Activated naive CD8-positive, alpha-beta T cell treated with anti-CD3 and anti-CD28 coated beads for 36 hours (primary cell): ENCODE data around the gene MFAP3. TPM values are rescaled to one million over a fixed set of nuclear protein-coding genes. Genes with fewer than 3 reads are reported as not detected.
"Not testable (repeated sequence)": the region's sequence is repeated elsewhere in the genome, so short reads cannot be mapped to it uniquely, and the experiment has no call there.

ENCODE experiments used
- DNase-seq: peaks from one replicate; pipeline ENCODE4 v3.0.0; 2021
- H3K27ac Mint-ChIP-seq: one replicate; pipeline ENCODE4 v1.8.0; 2022; ENCODE audit warnings: mild to moderate bottlenecking, moderate library complexity, mixed read lengths
- H3K27me3 Mint-ChIP-seq: one replicate; pipeline ENCODE4 v1.8.0; 2022; ENCODE audit warnings: mild to moderate bottlenecking, mixed read lengths
- H3K36me3 Mint-ChIP-seq: one replicate; pipeline ENCODE4 v1.8.0; 2021; ENCODE audit warnings: mild to moderate bottlenecking, mixed read lengths
- H3K4me1 Mint-ChIP-seq: one replicate; pipeline ENCODE4 v1.8.0; 2021; ENCODE audit warnings: mixed read lengths
- H3K4me3 Mint-ChIP-seq: one replicate; pipeline ENCODE4 v1.8.0; 2022; ENCODE audit warnings: mild to moderate bottlenecking, moderate library complexity, mixed read lengths
- H3K9me3 Mint-ChIP-seq: one replicate; pipeline ENCODE4 v1.8.0; 2022; ENCODE audit warnings: mixed read lengths
- total RNA-seq, 2 experiments: library from RNA; stranded (reverse); gene quantifications; one replicate each; pipeline ENCODE4 v1.2.3, GENCODE V29; 2021

Gene MFAP3
- total RNA-seq, 2 experiments from 2014 or later = 14.1 to 17.2 TPM

DNA sequence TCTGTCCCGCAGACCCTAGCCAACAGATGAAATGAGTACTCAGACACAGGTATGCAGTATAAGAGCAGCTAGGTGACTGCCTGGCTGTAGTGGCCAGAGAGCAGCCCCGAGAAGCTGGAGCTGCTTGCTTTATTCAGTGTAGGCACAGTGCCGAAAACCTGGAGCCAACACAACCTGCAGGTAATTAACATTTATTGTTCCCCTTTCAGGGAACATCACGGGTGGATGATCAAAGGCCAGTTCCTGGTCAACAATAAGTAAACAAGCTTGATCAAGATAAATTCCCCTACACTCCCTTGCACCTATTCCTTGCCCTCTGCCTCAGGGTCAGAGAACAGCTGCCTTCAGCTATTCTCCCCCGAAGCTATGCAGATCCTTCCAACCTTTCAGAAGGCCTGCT, 31.1 kb downstream of the MFAP3 start:
- peaks cover 18% of the 10 kb centered on the region for H3K4me1 Mint-ChIP-seq
- H3K4me3 Mint-ChIP-seq = not testable (repeated sequence)
- peaks cover 12% of the 10 kb centered on the region for H3K27me3 Mint-ChIP-seq

DNA sequence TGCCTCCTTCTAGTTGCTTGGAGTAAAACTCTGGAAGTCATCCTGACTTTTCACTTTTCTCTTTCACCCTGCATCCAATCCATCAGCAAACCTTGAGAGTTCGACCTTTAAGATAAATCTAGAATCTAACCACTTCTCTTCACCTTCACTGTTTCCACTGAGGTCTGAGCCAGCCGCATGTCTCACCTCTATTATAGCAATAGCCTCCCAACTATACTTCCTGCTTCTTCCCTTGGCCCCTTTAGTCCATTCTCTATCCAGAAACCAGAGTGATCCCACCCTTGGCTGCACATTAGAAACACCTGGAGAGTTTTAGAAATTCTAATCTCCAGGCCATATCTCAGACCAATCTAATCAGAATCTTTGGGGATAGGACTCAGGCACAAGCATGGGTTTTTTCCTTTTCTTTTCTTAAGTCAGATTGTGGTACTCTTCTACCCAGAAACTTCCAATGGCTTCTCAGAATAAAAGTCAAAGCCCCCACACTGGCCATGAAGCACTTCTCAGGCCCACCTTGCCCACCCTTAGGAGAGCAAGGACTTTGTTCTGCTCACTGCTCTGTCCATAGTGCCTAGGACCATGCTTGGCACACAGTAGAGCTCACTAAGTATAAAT, 33.1 kb downstream of the MFAP3 start:
- Mint-ChIP-seq H3K4me3 (peak overlapping the region; percentile 48), H3K36me3 (no peaks in the 10 kb centered on the region), H3K27ac (peak overlapping the region; percentile 65)

More for the DNA sequence above, 31.1 kb downstream of the MFAP3 start:
- H3K27ac Mint-ChIP-seq, DNase-seq, H3K9me3 Mint-ChIP-seq, H3K36me3 Mint-ChIP-seq: not testable (repeated sequence)

DNA sequence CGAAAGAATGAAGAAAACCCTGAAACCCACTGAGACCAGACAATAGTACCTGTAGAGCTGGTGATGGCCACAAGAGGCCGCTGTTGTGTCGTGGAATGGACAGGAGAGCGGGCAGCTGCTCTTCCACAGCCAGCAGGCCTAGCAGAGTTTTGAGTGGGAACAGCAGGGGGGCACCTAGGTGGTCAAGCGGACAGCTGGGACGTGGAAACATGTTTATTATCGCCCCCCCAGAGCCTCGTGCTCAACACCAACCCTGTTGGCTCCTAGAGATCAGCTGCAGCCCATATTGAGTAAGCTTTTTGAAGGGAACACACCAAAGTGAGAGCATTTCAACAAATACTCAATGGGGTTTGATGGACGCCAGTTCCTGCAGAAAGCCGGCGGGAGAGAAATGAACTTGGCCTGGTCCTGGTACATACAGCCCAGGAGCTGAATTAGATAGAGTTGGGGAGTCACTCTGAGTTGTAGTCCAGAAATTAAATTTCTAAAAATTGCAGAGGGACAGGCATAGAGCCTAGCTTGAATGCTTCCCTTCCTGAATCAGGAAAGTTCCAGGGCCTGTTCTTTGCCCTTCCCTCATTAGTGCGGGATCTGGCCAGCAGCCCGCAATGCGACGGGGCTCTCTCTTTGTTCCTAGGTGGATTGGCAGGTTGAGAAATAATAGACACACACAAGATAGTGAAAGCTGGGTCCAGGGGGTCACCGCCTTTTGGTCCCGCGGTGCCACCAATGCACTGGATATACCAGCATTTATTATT, 33.8 kb downstream of the MFAP3 start:
- H3K27me3 Mint-ChIP-seq = peaks cover 12% of the 10 kb centered on the region
- H3K4me1 Mint-ChIP-seq = peaks cover 26% of the 10 kb centered on the region
- peak; percentile 80 for DNase-seq
- no peaks in the 10 kb centered on the region for H3K36me3 Mint-ChIP-seq
- no peak overlapping the region for H3K4me3 Mint-ChIP-seq
- H3K27ac Mint-ChIP-seq = peak overlapping the region; percentile 65
- H3K9me3 Mint-ChIP-seq = no peaks in the 10 kb centered on the region

More for the DNA sequence above, 33.1 kb downstream of the MFAP3 start:
- DNase-seq = no peak
- peaks cover 12% of the 10 kb centered on the region for H3K27me3 Mint-ChIP-seq
- no peaks in the 10 kb centered on the region for H3K9me3 Mint-ChIP-seq
- peaks cover 26% of the 10 kb centered on the region for H3K4me1 Mint-ChIP-seq

DNA sequence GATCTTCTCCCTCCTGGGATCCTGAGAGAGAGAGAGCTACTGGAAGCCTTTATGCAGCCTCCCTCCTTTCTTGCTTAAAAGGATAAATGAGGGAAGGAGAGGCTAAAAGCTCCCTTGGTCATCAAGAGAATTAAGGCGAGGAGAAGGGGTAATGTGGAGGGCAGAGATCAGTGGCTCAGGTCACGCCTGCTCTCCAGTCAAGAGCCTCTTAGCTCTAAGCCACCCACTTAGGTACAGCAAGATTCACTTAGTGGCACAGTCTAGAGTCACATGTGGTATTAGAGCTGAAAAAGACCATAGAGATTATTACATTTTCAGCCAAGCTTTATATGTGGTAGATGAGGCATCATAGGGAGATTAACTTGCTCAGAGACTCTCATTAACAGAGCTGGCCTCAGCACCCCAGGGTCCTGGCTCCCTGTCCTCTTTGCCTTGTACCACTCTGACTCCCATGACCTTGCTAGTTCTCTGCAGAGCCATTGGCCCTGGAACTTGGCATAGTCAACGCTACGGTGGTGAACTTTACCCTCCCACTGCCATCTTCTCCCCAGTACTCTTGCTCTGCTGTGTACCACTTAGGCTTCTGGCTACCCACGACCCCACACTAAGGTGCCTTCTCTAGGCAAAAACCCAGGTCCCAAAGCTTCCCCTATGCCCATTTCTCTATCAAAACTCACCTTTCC, 37.6 kb downstream of the MFAP3 start:
- no peaks in the 10 kb centered on the region for H3K36me3 Mint-ChIP-seq
- no peak for DNase-seq
- peaks cover 26% of the 10 kb centered on the region for H3K4me1 Mint-ChIP-seq
- H3K4me3 Mint-ChIP-seq = no peak overlapping the region
- H3K27ac Mint-ChIP-seq = peak overlapping the region; percentile 82
- H3K9me3 Mint-ChIP-seq = no peaks in the 10 kb centered on the region
- H3K27me3 Mint-ChIP-seq = no peaks in the 10 kb centered on the region

DNA sequence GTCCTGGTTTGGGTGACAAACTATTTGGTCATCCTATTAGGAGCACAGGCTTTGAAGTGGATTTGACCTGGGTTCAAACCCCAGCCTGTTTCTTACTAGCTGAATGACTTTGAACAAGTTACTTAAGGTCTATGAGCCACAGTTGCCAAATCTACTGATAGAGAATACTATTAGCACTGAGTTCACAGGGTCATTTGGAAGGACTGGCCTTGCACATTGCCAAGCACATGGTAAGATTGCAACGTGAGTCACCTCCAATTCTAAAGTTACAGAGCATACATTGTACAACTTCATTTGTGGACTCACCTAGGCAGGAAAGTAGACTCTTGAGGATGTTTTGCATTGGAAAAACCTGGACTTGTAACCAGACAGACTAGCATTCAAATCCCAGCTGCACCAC, 38.9 kb downstream of the MFAP3 start:
- Mint-ChIP-seq H3K4me3 (no peak overlapping the region), H3K36me3 (no peaks in the 10 kb centered on the region), H3K4me1 (peaks cover 14% of the 10 kb centered on the region), H3K9me3 (no peaks in the 10 kb centered on the region), H3K27ac (no peak overlapping the region), H3K27me3 (no peaks in the 10 kb centered on the region)
- no peak for DNase-seq

DNA sequence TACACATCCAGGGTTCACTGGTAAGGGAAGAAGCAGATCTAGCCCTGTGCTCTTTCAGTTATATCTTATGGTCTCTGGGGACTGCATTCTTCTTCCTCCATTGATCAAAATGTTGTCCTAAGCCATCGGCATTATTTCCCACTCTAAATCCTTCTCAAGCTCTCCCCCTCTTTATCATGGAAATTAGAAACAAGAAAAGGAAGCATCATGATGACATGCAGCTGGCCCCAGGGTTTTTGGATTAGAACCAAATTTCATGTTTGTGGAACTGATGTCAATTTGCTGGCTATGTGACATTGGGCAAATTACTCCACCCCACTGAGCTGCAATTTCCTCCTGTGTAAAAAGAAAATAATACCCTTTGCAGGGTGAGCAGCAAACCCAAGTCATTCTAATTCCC, 39.5 kb downstream of the MFAP3 start:
- H3K27me3 Mint-ChIP-seq = no peaks in the 10 kb centered on the region
- H3K4me1 Mint-ChIP-seq = peaks cover 12% of the 10 kb centered on the region
- H3K4me3 Mint-ChIP-seq = no peak overlapping the region
- no peak overlapping the region for H3K27ac Mint-ChIP-seq
- no peak for DNase-seq
- H3K9me3 Mint-ChIP-seq = no peaks in the 10 kb centered on the region
- H3K36me3 Mint-ChIP-seq = no peaks in the 10 kb centered on the region

DNA sequence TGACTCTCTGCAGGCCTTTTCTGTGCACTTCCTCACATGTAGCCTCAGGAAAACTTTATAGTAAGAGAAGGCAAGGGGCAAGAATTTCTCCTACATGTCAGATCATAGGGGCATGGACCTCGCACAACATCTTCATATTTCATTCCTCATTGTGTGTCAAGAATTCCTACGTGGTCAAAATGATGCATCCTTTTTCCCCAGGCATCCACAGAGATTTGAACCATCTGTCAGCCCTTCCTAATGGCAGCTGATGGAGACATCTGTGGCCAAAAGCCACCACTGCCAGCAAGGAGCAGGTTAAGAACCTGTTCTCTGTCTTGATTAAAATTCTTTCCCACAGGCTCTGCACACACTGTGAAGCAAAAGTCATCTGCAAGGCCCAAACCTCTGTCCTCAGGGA, 42.5 kb downstream of the MFAP3 start:
- Mint-ChIP-seq H3K36me3 (no peaks in the 10 kb centered on the region), H3K9me3 (no peaks in the 10 kb centered on the region), H3K27me3 (no peaks in the 10 kb centered on the region), H3K27ac (no peak overlapping the region), H3K4me3 (no peak overlapping the region), H3K4me1 (peaks cover 4% of the 10 kb centered on the region)
- DNase-seq = no peak

DNA sequence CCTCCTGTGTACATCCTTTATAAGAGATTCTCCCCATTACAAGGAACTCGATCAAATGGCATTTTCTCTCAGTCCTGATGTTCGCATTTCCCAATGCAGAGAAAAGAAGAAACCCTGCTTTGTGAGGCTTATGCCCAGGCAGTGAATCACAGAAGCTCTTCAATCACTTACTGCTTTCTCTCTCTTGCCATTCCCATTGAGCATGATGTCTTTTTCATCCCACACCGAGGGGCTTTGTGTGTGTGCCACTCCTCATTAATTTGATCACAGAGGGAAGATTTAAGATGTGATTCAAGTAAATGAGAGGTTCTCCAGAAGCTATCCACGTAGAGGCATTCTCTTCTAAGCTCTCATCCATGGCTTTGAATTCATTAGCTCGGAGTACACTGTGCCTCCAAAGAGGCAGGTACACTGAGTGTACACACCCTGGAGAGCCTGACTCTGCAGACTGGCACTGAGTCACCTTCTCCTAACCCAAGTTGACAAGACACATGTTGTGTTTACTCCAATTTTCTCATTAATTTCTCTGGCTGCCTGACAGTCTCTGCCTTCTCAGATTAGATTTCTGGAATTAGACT, 45.4 kb downstream of the MFAP3 start:
- Mint-ChIP-seq H3K27me3 (no peaks in the 10 kb centered on the region), H3K4me3 (no peak overlapping the region), H3K27ac (no peak overlapping the region), H3K4me1 (peaks cover 4% of the 10 kb centered on the region), H3K36me3 (no peaks in the 10 kb centered on the region), H3K9me3 (no peaks in the 10 kb centered on the region)
- no peak for DNase-seq

DNA sequence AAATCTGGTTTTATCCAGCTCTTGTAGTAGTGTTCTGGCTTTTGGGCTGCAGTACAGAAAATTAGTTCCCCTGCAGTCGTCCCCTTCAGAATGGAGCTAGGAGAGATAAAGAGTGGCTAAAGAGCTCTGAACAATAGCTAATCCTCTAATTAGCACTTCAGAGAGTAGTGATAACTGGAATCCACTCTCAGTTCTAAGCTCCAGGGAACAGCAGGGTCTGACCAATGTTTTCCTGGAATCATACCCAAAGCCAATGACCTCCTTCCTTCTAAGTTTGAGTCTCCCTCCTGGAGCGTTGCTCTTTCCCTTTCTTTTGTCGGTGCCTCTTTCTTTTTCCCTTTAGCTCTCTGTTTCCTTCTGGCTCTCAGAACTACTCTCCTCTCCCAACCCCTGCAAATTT, 47.4 kb downstream of the MFAP3 start:
- Mint-ChIP-seq H3K36me3 (no peaks in the 10 kb centered on the region), H3K27me3 (no peaks in the 10 kb centered on the region), H3K27ac (no peak overlapping the region), H3K4me3 (no peak overlapping the region), H3K9me3 (no peaks in the 10 kb centered on the region), H3K4me1 (peaks cover 4% of the 10 kb centered on the region)
- DNase-seq = no peak

DNA sequence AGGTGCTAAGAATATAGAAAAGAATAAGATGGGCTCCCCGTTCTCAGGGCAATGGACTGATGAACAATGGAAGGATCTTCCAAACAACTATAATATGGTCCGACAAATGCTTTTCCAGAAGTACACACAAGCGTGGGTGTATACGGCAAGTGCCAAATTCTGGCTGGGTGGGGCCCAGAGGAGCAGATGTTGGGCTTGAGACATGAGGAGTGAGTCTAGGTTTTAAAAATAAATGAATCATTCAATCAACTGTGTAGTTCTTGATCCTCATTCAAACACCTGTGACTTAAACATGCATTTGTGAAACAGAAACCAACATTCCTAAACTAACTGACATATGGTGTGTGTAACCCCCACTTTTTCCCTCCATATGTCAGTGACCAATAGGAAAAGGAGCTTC, 47.9 kb downstream of the MFAP3 start:
- H3K4me1 Mint-ChIP-seq = peaks cover 4% of the 10 kb centered on the region
- no peaks in the 10 kb centered on the region for H3K36me3 Mint-ChIP-seq
- no peaks in the 10 kb centered on the region for H3K27me3 Mint-ChIP-seq
- no peak overlapping the region for H3K4me3 Mint-ChIP-seq
- no peak for DNase-seq
- H3K27ac Mint-ChIP-seq = no peak overlapping the region
- H3K9me3 Mint-ChIP-seq = no peaks in the 10 kb centered on the region

DNA sequence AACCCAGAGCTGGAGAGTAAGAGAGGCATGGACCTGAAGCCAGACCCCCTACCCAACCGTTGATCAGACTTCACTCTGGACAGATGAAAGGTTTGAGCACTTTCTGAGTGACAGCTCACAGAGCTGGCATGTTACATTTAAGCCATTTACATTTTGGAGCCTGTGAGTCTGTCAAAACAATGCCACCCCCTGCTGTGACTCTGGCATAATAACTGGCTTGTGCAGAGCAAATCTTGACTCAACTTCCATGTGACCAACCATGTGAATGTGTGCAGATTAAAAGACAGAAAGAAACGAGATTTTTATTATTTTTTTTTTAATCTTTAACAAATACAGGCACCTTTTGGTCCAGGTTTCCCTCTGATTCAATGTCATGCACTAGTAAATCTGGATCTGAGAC, 48.5 kb downstream of the MFAP3 start:
- Mint-ChIP-seq H3K4me3 (no peak overlapping the region), H3K4me1 (peaks cover 4% of the 10 kb centered on the region), H3K36me3 (no peaks in the 10 kb centered on the region), H3K9me3 (no peaks in the 10 kb centered on the region), H3K27ac (no peak overlapping the region), H3K27me3 (no peaks in the 10 kb centered on the region)
- no peak for DNase-seq

DNA sequence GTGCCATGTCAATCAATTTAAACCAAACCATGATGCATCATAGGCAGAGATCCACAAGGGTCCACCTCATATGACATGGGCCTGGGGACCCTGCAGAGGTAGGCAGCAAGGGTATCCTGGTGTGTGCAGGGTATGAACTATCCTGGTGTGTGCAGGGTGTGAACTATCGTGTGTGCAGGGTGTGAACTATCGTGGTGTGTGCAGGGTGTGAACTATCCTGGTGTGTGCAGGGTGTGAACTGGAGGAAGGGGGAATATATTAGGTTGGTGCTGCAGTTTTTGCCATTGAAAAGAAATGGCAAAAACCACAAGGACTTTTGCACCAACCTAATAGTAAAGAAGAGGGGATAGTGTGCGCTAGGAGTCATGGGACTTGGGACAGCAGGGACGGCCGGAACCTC, 50.0 kb downstream of the MFAP3 start:
- no peak for DNase-seq
- no peaks in the 10 kb centered on the region for H3K27me3 Mint-ChIP-seq
- no peaks in the 10 kb centered on the region for H3K9me3 Mint-ChIP-seq
- no peaks in the 10 kb centered on the region for H3K36me3 Mint-ChIP-seq
- no peak overlapping the region for H3K27ac Mint-ChIP-seq
- no peak overlapping the region for H3K4me3 Mint-ChIP-seq
- H3K4me1 Mint-ChIP-seq = peaks cover 4% of the 10 kb centered on the region

DNA sequence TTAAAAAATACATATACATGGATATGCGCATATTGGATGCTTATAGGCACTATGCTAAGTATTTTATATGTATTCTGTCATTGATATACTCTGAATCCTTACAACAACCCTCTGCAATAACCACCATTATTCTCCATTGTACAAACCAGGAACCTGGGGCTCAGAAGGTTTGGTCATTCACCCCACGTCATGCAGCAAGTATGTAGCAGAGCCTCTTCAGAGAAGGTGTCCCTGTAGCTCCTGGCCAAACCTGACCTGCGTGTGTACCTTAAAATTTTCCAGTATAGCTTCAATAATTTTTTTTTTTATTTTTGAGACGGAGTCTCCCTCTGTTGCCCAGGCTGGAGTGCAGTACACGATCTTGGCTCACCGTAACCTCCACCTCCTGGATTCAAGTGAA, 51.9 kb downstream of the MFAP3 start:
- H3K9me3 Mint-ChIP-seq = no peaks in the 10 kb centered on the region
- H3K36me3 Mint-ChIP-seq = no peaks in the 10 kb centered on the region
- H3K27me3 Mint-ChIP-seq = peaks cover 12% of the 10 kb centered on the region
- no peak overlapping the region for H3K4me3 Mint-ChIP-seq
- peaks cover 3% of the 10 kb centered on the region for H3K4me1 Mint-ChIP-seq
- H3K27ac Mint-ChIP-seq = no peak overlapping the region
- no peak for DNase-seq

DNA sequence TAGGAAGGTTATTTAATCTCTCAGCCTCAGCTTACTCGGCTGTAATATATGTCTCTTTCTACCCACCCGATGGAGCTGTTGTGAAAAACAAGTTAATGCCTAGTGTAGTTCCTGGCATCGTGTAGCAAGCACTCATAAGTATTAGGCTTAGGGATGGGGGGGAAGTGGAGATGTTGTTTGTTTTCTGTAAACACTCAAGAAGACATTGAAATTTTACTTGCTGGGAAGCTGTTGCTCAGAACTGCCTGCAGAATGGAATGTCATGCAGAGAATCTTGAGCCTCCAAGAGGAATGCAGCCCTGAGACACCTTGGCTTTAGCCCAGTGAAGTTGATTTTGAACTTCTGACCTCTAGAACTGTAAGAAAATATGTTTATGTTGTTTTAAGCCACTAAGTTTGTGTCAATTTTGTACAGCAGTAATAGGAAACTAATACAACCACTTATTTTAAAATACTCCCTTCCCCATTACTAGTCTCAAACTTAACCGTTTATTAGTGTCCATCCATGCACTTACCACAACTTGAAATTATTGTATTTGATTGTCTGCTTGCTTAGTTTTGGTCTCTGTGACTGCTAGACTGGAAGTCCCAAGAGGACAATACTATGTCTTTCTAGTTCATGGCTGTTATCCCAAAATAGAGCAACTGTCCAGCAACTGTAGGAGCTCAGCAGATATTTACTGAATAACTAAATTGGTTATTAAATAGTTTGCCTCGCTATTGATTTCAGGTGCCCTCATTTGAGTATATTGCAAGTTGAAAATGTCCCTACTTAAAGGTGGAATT, 53.8 kb downstream of the MFAP3 start:
- H3K27ac Mint-ChIP-seq = no peak overlapping the region
- no peak overlapping the region for H3K4me3 Mint-ChIP-seq
- H3K36me3 Mint-ChIP-seq = no peaks in the 10 kb centered on the region
- no peaks in the 10 kb centered on the region for H3K9me3 Mint-ChIP-seq
- H3K27me3 Mint-ChIP-seq = peaks cover 12% of the 10 kb centered on the region
- H3K4me1 Mint-ChIP-seq = no peaks in the 10 kb centered on the region
- DNase-seq = no peak

DNA sequence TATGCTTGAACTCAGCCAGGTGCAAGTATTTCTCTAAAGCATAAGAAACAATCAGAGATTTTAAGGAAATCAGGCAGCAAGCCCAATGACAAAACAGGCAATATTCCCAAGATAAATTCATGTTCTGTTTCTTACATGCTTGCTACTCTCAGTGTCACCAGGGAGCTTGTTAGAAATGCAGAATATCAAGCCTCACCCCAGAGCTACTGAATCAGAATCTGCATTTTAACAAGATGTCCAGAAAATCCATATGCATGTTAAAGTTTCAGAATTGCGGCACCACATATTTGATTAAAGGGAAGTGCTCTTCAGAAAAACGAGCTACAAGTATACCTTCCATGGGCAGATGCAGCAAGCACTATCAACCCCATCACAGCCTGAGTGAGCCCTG, 54.4 kb downstream of the MFAP3 start:
- H3K4me3 Mint-ChIP-seq = no peak overlapping the region
- H3K36me3 Mint-ChIP-seq = no peaks in the 10 kb centered on the region
- H3K27ac Mint-ChIP-seq = no peak overlapping the region
- no peak for DNase-seq
- no peaks in the 10 kb centered on the region for H3K4me1 Mint-ChIP-seq
- peaks cover 12% of the 10 kb centered on the region for H3K27me3 Mint-ChIP-seq
- H3K9me3 Mint-ChIP-seq = no peaks in the 10 kb centered on the region
